Measurements from ENCODE around the gene ERCC5. TPM values are rescaled to one million over a fixed set of nuclear protein-coding genes. Genes with fewer than 3 reads are reported as not detected.

The ERCC5 gene
- total and polyA plus RNA-seq, 2 donors (not counting 3 experiments of a cell fraction or from before 2014, with no cell fraction given), result 12.5 to 40.1 TPM

DNA sequence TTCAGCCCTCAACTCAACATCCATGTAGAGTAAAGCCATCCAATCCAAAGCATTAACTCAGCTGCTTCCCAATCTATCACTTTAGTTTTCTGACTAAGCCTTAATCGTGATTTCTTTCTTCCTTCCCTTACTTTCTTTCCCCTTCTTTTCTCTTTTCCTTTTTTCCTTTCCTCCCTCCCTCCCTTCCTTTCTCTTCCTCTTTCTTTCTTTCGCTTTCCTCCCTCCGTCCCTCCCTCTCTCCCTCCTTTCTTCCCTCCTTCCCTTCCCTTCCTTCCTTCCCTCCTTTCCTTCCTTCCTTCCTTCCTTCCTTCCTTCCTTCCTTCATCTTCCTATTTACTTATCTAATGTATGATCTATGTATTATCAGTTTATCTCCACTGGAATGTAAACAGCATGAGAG, 71.2 kb downstream of the ERCC5 start:
- no peak for TF ChIP-seq POLR2AphosphoS5 (IDR thresholded peaks at IDR 0.05; ENCODE audit: insufficient read depth, low read depth, low read length)
- no peak for TF ChIP-seq JUN (IDR thresholded peaks at IDR 0.05; ENCODE audit: borderline replicate concordance, insufficient read depth, insufficient read length, low read depth)
- TF ChIP-seq, protein P1, sequence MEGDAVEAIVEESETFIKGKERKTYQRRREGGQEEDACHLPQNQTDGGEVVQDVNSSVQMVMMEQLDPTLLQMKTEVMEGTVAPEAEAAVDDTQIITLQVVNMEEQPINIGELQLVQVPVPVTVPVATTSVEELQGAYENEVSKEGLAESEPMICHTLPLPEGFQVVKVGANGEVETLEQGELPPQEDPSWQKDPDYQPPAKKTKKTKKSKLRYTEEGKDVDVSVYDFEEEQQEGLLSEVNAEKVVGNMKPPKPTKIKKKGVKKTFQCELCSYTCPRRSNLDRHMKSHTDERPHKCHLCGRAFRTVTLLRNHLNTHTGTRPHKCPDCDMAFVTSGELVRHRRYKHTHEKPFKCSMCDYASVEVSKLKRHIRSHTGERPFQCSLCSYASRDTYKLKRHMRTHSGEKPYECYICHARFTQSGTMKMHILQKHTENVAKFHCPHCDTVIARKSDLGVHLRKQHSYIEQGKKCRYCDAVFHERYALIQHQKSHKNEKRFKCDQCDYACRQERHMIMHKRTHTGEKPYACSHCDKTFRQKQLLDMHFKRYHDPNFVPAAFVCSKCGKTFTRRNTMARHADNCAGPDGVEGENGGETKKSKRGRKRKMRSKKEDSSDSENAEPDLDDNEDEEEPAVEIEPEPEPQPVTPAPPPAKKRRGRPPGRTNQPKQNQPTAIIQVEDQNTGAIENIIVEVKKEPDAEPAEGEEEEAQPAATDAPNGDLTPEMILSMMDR (IDR thresholded peaks at IDR 0.05; ENCODE audit: extremely low read depth in 1 of 2, insufficient read depth in 1 of 2, low read depth in 1 of 2, low read length in 2 of 2), result no peak
- no peak for TF ChIP-seq POLR2A (IDR thresholded peaks at IDR 0.05; ENCODE audit: low read depth, low read length)
- TF ChIP-seq GATA2 (IDR thresholded peaks at IDR 0.05; ENCODE audit: insufficient read depth, insufficient read length, low read depth, low read length), result no peak
- no peak for TF ChIP-seq EZH2 (IDR thresholded peaks at IDR 0.05; ENCODE audit: borderline replicate concordance, low read depth, low read length, severe bottlenecking)
- TF ChIP-seq, protein P2, sequence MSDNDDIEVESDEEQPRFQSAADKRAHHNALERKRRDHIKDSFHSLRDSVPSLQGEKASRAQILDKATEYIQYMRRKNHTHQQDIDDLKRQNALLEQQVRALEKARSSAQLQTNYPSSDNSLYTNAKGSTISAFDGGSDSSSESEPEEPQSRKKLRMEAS (IDR thresholded peaks at IDR 0.05; ENCODE audit: insufficient read depth, insufficient read length), result no peak
- no peak for TF ChIP-seq MYC (IDR thresholded peaks at IDR 0.05; ENCODE audit: low read depth, low read length)
- TF ChIP-seq FOS (IDR thresholded peaks at IDR 0.05; ENCODE audit: borderline replicate concordance, insufficient read depth, low read length), result no peak
- dilution Hi-C loops (cut with MboI; ENCODE audit: extremely low pct_ligation_motif_present, low sequenced_read_pairs), result no loop called here
- ChIA-PET POLR2A (no interaction called here), CTCF (interaction anchor here (1.7 kb wide), 1 partner anchor 46 kb away, joined by 11 read pairs; no protein-coding TSS in a partner anchor)
- no peak overlapping the region for H3K9ac ChIP-seq (replicated peaks; ENCODE audit: extremely low read depth, insufficient read depth, low read length)
- H3K4me1 ChIP-seq (ENCODE audit: control insufficient read depth, extremely low read depth, insufficient read depth, low read length), result no peaks in the 10 kb centered on the region
- H3K9me1 ChIP-seq (replicated peaks; ENCODE audit: control insufficient read depth, extremely low read depth, insufficient read depth, low read length), result no peaks in the 10 kb centered on the region
- peaks cover 5% of the 10 kb centered on the region in 2 experiments for H3K27me3 ChIP-seq (ENCODE audit: control insufficient read depth in 2 of 2, insufficient read depth in 2 of 2, low read length in 2 of 2)
- no peak for DNase-seq (ENCODE audit: low read depth, low spot score)
- H3K79me2 ChIP-seq (ENCODE audit: control insufficient read depth, insufficient read depth, low read length), result no peaks in the 10 kb centered on the region
- no peaks in the 10 kb centered on the region for H3K9me3 ChIP-seq (replicated peaks; ENCODE audit: control insufficient read depth, insufficient read depth, low read length)
- no peak overlapping the region for H3K27ac ChIP-seq (ENCODE audit: insufficient read depth, low read depth, low read length)
- intact Hi-C loops (cut with micrococcal nuclease), result loop anchor here (5.0 to 10.0 kb wide), 2 partner anchors 965 to 1658 kb away; no protein-coding TSS in a partner anchor
- BruUV-seq (replicated peaks), result no TSS peak
- no peak overlapping the region for H2AFZ ChIP-seq (ENCODE audit: low read depth, low read length)
- H3K4me2 ChIP-seq (ENCODE audit: insufficient read depth, low read length), result no peak overlapping the region
- no peak for FAIRE-seq
- no peaks in the 10 kb centered on the region for H4K20me1 ChIP-seq (replicated peaks; ENCODE audit: control insufficient read depth, extremely low read depth, insufficient read depth, low read length)
- no peak overlapping the region for H3K4me3 ChIP-seq (replicated peaks in 1 of 3; ENCODE audit: insufficient read depth in 1 of 3, low read depth in 1 of 3, low read length in 3 of 3)
- H3K36me3 ChIP-seq (ENCODE audit: control insufficient read depth in 2 of 2, extremely low read depth in 1 of 2, insufficient read depth in 2 of 2, low read length in 2 of 2), result no peaks in the 10 kb centered on the region
